ENCODE results near the gene PCNX1. TPM values are rescaled to one million over a fixed set of nuclear protein-coding genes. Genes with fewer than 3 reads are reported as not detected.

The PCNX1 gene
- total and polyA plus RNA-seq, 9 of the 15 experiments (the other 6 are each of a cell fraction or from before 2014, with no cell fraction given): 0.30 to 4.5 (median 2.3) TPM

DNA sequence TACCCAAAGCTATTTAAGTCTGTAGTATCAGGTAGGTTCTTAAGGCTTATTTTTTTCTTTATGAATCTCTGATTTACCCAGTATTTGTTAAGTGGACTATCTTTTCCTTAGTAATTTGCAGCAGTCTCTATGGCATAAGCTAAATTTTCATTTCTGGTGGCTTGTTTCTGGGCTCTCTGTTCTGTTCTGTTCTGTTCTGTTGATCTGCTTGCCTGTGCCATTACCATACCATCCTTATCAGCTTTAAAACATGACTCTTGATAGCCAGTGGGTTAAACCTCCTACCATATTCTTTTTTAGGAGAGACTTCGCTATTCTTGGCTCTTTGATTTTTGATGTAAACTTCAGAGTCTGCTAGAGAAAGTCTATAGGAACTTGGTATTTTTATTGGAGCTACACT lies 46.8 kb downstream of the PCNX1 start (continued):
- TF ChIP-seq, protein P1, sequence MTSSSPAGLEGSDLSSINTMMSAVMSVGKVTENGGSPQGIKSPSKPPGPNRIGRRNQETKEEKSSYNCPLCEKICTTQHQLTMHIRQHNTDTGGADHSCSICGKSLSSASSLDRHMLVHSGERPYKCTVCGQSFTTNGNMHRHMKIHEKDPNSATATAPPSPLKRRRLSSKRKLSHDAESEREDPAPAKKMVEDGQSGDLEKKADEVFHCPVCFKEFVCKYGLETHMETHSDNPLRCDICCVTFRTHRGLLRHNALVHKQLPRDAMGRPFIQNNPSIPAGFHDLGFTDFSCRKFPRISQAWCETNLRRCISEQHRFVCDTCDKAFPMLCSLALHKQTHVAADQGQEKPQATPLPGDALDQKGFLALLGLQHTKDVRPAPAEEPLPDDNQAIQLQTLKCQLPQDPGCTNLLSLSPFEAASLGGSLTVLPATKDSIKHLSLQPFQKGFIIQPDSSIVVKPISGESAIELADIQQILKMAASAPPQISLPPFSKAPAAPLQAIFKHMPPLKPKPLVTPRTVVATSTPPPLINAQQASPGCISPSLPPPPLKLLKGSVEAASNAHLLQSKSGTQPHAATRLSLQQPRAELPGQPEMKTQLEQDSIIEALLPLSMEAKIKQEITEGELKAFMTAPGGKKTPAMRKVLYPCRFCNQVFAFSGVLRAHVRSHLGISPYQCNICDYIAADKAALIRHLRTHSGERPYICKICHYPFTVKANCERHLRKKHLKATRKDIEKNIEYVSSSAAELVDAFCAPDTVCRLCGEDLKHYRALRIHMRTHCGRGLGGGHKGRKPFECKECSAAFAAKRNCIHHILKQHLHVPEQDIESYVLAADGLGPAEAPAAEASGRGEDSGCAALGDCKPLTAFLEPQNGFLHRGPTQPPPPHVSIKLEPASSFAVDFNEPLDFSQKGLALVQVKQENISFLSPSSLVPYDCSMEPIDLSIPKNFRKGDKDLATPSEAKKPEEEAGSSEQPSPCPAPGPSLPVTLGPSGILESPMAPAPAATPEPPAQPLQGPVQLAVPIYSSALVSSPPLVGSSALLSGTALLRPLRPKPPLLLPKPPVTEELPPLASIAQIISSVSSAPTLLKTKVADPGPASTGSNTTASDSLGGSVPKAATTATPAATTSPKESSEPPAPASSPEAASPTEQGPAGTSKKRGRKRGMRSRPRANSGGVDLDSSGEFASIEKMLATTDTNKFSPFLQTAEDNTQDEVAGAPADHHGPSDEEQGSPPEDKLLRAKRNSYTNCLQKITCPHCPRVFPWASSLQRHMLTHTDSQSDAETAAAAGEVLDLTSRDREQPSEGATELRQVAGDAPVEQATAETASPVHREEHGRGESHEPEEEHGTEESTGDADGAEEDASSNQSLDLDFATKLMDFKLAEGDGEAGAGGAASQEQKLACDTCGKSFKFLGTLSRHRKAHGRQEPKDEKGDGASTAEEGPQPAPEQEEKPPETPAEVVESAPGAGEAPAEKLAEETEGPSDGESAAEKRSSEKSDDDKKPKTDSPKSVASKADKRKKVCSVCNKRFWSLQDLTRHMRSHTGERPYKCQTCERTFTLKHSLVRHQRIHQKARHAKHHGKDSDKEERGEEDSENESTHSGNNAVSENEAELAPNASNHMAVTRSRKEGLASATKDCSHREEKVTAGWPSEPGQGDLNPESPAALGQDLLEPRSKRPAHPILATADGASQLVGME (CRISPR knock-in tag; IDR thresholded peaks at IDR 0.05): no peak

DNA sequence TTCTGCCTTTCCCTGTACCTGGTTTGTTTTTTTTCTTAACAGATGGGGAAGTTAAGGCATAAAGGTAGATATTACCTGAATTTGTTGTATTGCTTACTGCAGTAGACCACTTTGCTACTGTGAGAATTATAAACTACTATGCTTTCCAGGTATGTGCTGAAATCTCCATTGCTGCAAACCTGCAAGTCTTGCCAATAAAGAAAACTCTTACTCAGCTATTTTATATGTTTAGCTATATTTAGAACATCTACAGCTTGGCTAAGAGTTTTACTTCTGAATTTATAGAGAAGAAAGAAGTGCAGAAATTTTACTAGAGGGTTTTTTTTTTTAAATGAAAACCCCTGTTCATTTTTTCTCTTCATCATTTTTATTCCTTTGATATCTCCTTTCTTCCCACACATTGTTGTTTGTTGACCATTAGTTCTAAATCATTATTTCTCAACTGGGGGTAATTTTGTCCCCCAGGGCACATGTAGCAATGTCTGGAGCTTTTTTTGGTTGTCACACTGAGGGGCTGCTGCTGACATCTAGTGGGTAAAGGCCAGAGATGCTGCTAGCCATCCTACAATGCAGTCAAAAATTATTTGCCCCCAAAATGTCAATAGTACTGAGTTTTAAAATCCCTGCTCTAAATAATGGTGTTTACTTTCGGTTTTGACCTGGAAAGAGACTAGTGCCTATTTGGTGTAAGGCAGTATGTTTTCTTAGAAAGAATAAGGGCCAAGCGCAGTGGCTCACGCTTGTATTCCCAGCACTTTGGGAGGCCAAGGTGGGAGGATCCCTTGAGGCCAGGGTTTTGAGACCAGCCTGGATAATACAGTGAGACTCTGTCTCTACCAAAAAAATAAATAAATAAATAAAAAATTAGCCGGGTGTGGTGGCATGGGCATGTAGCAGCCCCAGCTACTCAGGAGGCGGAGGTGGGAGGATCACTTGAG lies 48.6 kb downstream of the PCNX1 start:
- Histone ChIP-seq H3K9me3 (replicated peaks; ENCODE audit: control insufficient read depth, insufficient read depth, low read depth, low read length) (no peaks in the 10 kb centered on the region), H3K79me2 (ENCODE audit: control insufficient read depth, insufficient read depth, low read length) (no peaks in the 10 kb centered on the region), H3K4me1 (replicated peaks in 1 of 2; ENCODE audit: control insufficient read depth in 2 of 2, insufficient read depth in 2 of 2, low read length in 2 of 2) (no peaks in the 10 kb centered on the region), H2AFZ (ENCODE audit: low read depth, low read length) (no peak overlapping the region), H3K9me1 (ENCODE audit: control insufficient read depth, insufficient read depth, low read length) (no peaks in the 10 kb centered on the region), H3K4me2 (ENCODE audit: insufficient read depth, low read length) (no peak overlapping the region), H4K20me1 (replicated peaks; ENCODE audit: control insufficient read depth, insufficient read depth, low read length) (no peaks in the 10 kb centered on the region), H3K27ac (ENCODE audit: extremely low read depth, low read depth, low read length) (no peak overlapping the region), H3K27me3 (ENCODE audit: control insufficient read depth in 2 of 2, insufficient read depth in 2 of 2, low read length in 2 of 2) (no peaks in the 10 kb centered on the region), H3K4me3 (no peak overlapping the region), H3K36me3 (ENCODE audit: control insufficient read depth, insufficient read depth, low read length) (no peaks in the 10 kb centered on the region), H3K9ac (ENCODE audit: insufficient read depth in 1 of 2, low read depth in 2 of 2, low read length in 2 of 2) (no peak overlapping the region)
- FAIRE-seq (no peak), DNase-seq (ENCODE audit: extremely low read depth in 1 of 4, low spot score in 3 of 4) (peak in 1 of 4 experiments; percentile 22), ATAC-seq (0 out of 3 replicates have a peak, but pooled peaks have one; percentile 51)
- POLR2A ChIA-PET: no interaction called here
- CTCF ChIA-PET (ENCODE audit: low intra/inter-chr PET ratio): interaction anchor here (1.0 kb wide), 1 partner anchor 138 kb away, joined by 3 read pairs; no protein-coding TSS in a partner anchor
- intact Hi-C loops (cut with micrococcal nuclease) (loop anchor here (1.0 to 5.0 kb wide), 2 partner anchors 49 to 139 kb away; partner anchors contain the start of gene PCNX1), in situ Hi-C loops (cut with MboI) (no loop called here)
- BruUV-seq (replicated peaks): no TSS peak
- 27% methylated on average over 5 of the region's 5 CpGs for WGBS (ENCODE audit: insufficient coverage, low coverage, missing lambda C conversion rate)
- TF ChIP-seq ESRRA (IDR thresholded peaks at IDR 0.05; ENCODE audit: borderline replicate concordance, low read depth) (no peak), ZNF764 (CRISPR knock-in tag; IDR thresholded peaks at IDR 0.05; ENCODE audit: low read depth) (no peak), TAF9B (IDR thresholded peaks at IDR 0.05; ENCODE audit: partially characterized antibody) (no peak), C11orf30 (IDR thresholded peaks at IDR 0.05; ENCODE audit: low read depth) (0 out of 2 replicates have a peak, but pooled peaks have one; percentile 13), RAD21 (CRISPR knock-in tag; conservative IDR thresholded peaks at IDR 0.05 in 1 of 2, IDR thresholded peaks at IDR 0.05 in 1 of 2) (peak; percentile 50 to 61), RB1 (IDR thresholded peaks at IDR 0.05; ENCODE audit: low read depth) (no peak), HNRNPUL1 (IDR thresholded peaks at IDR 0.05; ENCODE audit: low read length) (no peak), ZNF551 (CRISPR knock-in tag; IDR thresholded peaks at IDR 0.05) (no peak), WHSC1 (IDR thresholded peaks at IDR 0.05; ENCODE audit: low read length) (no peak), ZNF316 (IDR thresholded peaks at IDR 0.05) (peak; percentile 49), TEAD2 (tag; IDR thresholded peaks at IDR 0.05) (no peak), TSC22D4 (tag; IDR thresholded peaks at IDR 0.05) (no peak)
- TF ChIP-seq, protein P2, sequence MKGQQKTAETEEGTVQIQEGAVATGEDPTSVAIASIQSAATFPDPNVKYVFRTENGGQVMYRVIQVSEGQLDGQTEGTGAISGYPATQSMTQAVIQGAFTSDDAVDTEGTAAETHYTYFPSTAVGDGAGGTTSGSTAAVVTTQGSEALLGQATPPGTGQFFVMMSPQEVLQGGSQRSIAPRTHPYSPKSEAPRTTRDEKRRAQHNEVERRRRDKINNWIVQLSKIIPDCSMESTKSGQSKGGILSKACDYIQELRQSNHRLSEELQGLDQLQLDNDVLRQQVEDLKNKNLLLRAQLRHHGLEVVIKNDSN (CRISPR knock-in tag; IDR thresholded peaks at IDR 0.05): no peak
